Measurements from ENCODE around the gene ULK2.

DNA sequence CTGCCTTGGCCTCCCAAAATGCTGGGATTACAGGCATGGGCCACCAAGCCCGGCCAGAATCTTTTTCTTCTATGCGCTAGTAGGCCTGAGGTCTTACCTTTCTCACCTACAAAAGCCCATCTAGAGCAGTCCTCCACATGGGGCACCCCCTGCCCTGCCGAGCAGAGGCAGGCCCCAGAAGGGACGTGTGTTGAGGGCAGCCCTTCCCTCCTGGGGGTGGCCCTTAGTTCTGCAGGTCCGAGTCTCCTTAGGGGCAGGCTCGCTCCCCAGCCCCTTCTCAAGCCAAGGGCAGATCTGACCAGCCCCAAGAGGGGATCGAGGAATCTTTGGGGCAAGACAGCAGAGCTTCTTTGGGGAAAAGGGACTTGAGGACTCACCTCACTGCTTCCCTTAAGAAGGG lies 101.7 kb downstream of the ULK2 start:
- TF ChIP-seq, protein P1, sequence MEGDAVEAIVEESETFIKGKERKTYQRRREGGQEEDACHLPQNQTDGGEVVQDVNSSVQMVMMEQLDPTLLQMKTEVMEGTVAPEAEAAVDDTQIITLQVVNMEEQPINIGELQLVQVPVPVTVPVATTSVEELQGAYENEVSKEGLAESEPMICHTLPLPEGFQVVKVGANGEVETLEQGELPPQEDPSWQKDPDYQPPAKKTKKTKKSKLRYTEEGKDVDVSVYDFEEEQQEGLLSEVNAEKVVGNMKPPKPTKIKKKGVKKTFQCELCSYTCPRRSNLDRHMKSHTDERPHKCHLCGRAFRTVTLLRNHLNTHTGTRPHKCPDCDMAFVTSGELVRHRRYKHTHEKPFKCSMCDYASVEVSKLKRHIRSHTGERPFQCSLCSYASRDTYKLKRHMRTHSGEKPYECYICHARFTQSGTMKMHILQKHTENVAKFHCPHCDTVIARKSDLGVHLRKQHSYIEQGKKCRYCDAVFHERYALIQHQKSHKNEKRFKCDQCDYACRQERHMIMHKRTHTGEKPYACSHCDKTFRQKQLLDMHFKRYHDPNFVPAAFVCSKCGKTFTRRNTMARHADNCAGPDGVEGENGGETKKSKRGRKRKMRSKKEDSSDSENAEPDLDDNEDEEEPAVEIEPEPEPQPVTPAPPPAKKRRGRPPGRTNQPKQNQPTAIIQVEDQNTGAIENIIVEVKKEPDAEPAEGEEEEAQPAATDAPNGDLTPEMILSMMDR (IDR thresholded peaks at IDR 0.05), result no peak
- TF ChIP-seq POLR2A (IDR thresholded peaks at IDR 0.05), result no peak

All from uterus (tissue), 2 donors.